ENCODE data around the gene ERBB3.

ERBB3 gene

GRCh38 chr12:56137853-56138571 lies 58.0 kb downstream of the ERBB3 start:
- ChIA-PET CTCF (interaction anchor here (0.5 kb wide), 1 partner anchor 949 kb away, joined by 3 read pairs; no protein-coding TSS in a partner anchor), POLR2A (interaction anchor here (1.3 to 1.9 kb wide), 2 partner anchors 10 kb away, joined by 3 to 9 read pairs; partner anchors contain the start of gene ESYT1)
- no peak for DNase-seq (ENCODE audit: extremely low spot score)

GRCh38 chr12:56141946-56142784 lies 62.2 kb downstream of the ERBB3 start:
- ChIA-PET POLR2A (interaction anchor here (2.4 to 5.9 kb wide), 2 partner anchors 10 to 14 kb away, joined by 8 to 28 read pairs; partner anchors contain the start of genes ESYT1 and MYL6B), CTCF (no interaction called here)
- DNase-seq (ENCODE audit: extremely low spot score) = no peak
- no peak for TF ChIP-seq BHLHE40 (IDR thresholded peaks at IDR 0.05; ENCODE audit: borderline replicate concordance)
- TF ChIP-seq SP1 (IDR thresholded peaks at IDR 0.05) = no peak

More at GRCh38 chr12:56137853-56138571, 58.0 kb downstream of the ERBB3 start:
- TF ChIP-seq FOXM1 (IDR thresholded peaks at IDR 0.05; ENCODE audit: borderline replicate concordance) (no peak), TARDBP (IDR thresholded peaks at IDR 0.05) (no peak), L3MBTL2 (conservative IDR thresholded peaks at IDR 0.05) (no peak), ARNT (IDR thresholded peaks at IDR 0.05) (no peak), FOXA1 (IDR thresholded peaks at IDR 0.05) (no peak), PKNOX1 (IDR thresholded peaks at IDR 0.05) (no peak), BHLHE40 (IDR thresholded peaks at IDR 0.05; ENCODE audit: borderline replicate concordance) (no peak), FOXK2 (IDR thresholded peaks at IDR 0.05) (no peak), SP1 (IDR thresholded peaks at IDR 0.05) (no peak), CTBP1 (IDR thresholded peaks at IDR 0.05; ENCODE audit: borderline replicate concordance) (no peak), ELF4 (IDR thresholded peaks at IDR 0.05) (no peak), HDGF (IDR thresholded peaks at IDR 0.05; ENCODE audit: borderline replicate concordance) (no peak), ZNF384 (IDR thresholded peaks at IDR 0.05) (no peak), NFRKB (IDR thresholded peaks at IDR 0.05) (no peak), SUZ12 (IDR thresholded peaks at IDR 0.05) (no peak), LEF1 (IDR thresholded peaks at IDR 0.05; ENCODE audit: borderline replicate concordance) (no peak)

GRCh38 chr12:56143217-56143616 lies 63.3 kb downstream of the ERBB3 start:
- TF ChIP-seq FOXM1 (IDR thresholded peaks at IDR 0.05; ENCODE audit: borderline replicate concordance) (no peak), FOXK2 (IDR thresholded peaks at IDR 0.05) (no peak), ZNF384 (IDR thresholded peaks at IDR 0.05) (no peak), NFRKB (IDR thresholded peaks at IDR 0.05) (no peak), FOXA1 (IDR thresholded peaks at IDR 0.05) (no peak), HDGF (IDR thresholded peaks at IDR 0.05; ENCODE audit: borderline replicate concordance) (no peak), CTBP1 (IDR thresholded peaks at IDR 0.05; ENCODE audit: borderline replicate concordance) (no peak), SP1 (IDR thresholded peaks at IDR 0.05) (no peak), PKNOX1 (IDR thresholded peaks at IDR 0.05) (no peak), BHLHE40 (IDR thresholded peaks at IDR 0.05; ENCODE audit: borderline replicate concordance) (no peak), TARDBP (IDR thresholded peaks at IDR 0.05) (no peak), LEF1 (IDR thresholded peaks at IDR 0.05; ENCODE audit: borderline replicate concordance) (no peak), SUZ12 (IDR thresholded peaks at IDR 0.05) (no peak), L3MBTL2 (conservative IDR thresholded peaks at IDR 0.05) (no peak), ELF4 (IDR thresholded peaks at IDR 0.05) (no peak), ARNT (IDR thresholded peaks at IDR 0.05) (no peak)
- CTCF ChIA-PET = interaction anchor here (0.5 kb wide), 1 partner anchor 96 kb away, joined by 3 read pairs; no protein-coding TSS in a partner anchor

GRCh38 chr12:56143870-56144269 lies 63.9 kb downstream of the ERBB3 start:
- ChIA-PET CTCF (interaction anchor here (0.7 kb wide), 1 partner anchor 11 kb away, joined by 3 read pairs; no protein-coding TSS in a partner anchor), POLR2A (interaction anchor here (0.7 to 5.9 kb wide), 8 partner anchors 8 to 78 kb away, joined by 3 to 28 read pairs (median 4); partner anchors contain the start of genes ESYT1, MYL6B, RNF41 and ZC3H10)
- no peak for DNase-seq (ENCODE audit: extremely low spot score)
- TF ChIP-seq FOXK2 (IDR thresholded peaks at IDR 0.05) (no peak), ARNT (IDR thresholded peaks at IDR 0.05) (no peak), HDGF (IDR thresholded peaks at IDR 0.05; ENCODE audit: borderline replicate concordance) (no peak), CTBP1 (IDR thresholded peaks at IDR 0.05; ENCODE audit: borderline replicate concordance) (no peak), L3MBTL2 (conservative IDR thresholded peaks at IDR 0.05) (no peak), PKNOX1 (IDR thresholded peaks at IDR 0.05) (no peak), LEF1 (IDR thresholded peaks at IDR 0.05; ENCODE audit: borderline replicate concordance) (no peak), SP1 (IDR thresholded peaks at IDR 0.05) (no peak), SUZ12 (IDR thresholded peaks at IDR 0.05) (no peak), ELF4 (IDR thresholded peaks at IDR 0.05) (no peak), BHLHE40 (IDR thresholded peaks at IDR 0.05; ENCODE audit: borderline replicate concordance) (no peak), ZNF384 (IDR thresholded peaks at IDR 0.05) (no peak)

More at GRCh38 chr12:56143217-56143616, 63.3 kb downstream of the ERBB3 start:
- no peak for DNase-seq (ENCODE audit: extremely low spot score)
- POLR2A ChIA-PET = interaction anchor here (2.4 to 5.9 kb wide), 2 partner anchors 9 to 15 kb away, joined by 8 to 28 read pairs; partner anchors contain the start of genes ESYT1 and MYL6B

- CTCF ChIA-PET = interaction anchor here (0.5 kb wide), 1 partner anchor 11 kb away, joined by 3 read pairs; no protein-coding TSS in a partner anchor
- DNase-seq (ENCODE audit: extremely low spot score) = no peak
- POLR2A ChIA-PET = interaction anchor here (1.9 to 5.9 kb wide), 2 partner anchors 17 to 27 kb away, joined by 6 to 28 read pairs; partner anchors contain the start of genes ESYT1 and ZC3H10
- TF ChIP-seq FOXA1 (IDR thresholded peaks at IDR 0.05) = no peak
- TF ChIP-seq SP1 (IDR thresholded peaks at IDR 0.05) = no peak
- TF ChIP-seq BHLHE40 (IDR thresholded peaks at IDR 0.05; ENCODE audit: borderline replicate concordance) = no peak
- no peak for TF ChIP-seq ELF4 (IDR thresholded peaks at IDR 0.05)
- no peak for TF ChIP-seq ARNT (IDR thresholded peaks at IDR 0.05)
- TF ChIP-seq TARDBP (IDR thresholded peaks at IDR 0.05) = no peak
- no peak for TF ChIP-seq ZNF384 (IDR thresholded peaks at IDR 0.05)
- no peak for TF ChIP-seq NFRKB (IDR thresholded peaks at IDR 0.05)
- no peak for TF ChIP-seq FOXK2 (IDR thresholded peaks at IDR 0.05)
- no peak for TF ChIP-seq L3MBTL2 (conservative IDR thresholded peaks at IDR 0.05)
- no peak for TF ChIP-seq LEF1 (IDR thresholded peaks at IDR 0.05; ENCODE audit: borderline replicate concordance)
- no peak for TF ChIP-seq PKNOX1 (IDR thresholded peaks at IDR 0.05)
- no peak for TF ChIP-seq CTBP1 (IDR thresholded peaks at IDR 0.05; ENCODE audit: borderline replicate concordance)
- TF ChIP-seq FOXM1 (IDR thresholded peaks at IDR 0.05; ENCODE audit: borderline replicate concordance) = no peak
These were observed 65.3 kb downstream of the ERBB3 start for GRCh38 chr12:56145217-56145616.

Data from HEK293T (cell line).